GM21381 (cell line): ENCODE measurements around the gene KLHL22.
"Not testable (repeated sequence)": the region's sequence is repeated elsewhere in the genome, so short reads cannot be mapped to it uniquely, and the experiment has no call there.

Experiments used
- ATAC-seq: cut with Tn5 transposase; IDR thresholded peaks from one replicate; pipeline ENCODE4 v1.9.1; 2021; ENCODE audit warnings: mild to moderate bottlenecking, moderate library complexity; ENCODE audit not compliant: unreplicated experiment

Gene KLHL22

DNA sequence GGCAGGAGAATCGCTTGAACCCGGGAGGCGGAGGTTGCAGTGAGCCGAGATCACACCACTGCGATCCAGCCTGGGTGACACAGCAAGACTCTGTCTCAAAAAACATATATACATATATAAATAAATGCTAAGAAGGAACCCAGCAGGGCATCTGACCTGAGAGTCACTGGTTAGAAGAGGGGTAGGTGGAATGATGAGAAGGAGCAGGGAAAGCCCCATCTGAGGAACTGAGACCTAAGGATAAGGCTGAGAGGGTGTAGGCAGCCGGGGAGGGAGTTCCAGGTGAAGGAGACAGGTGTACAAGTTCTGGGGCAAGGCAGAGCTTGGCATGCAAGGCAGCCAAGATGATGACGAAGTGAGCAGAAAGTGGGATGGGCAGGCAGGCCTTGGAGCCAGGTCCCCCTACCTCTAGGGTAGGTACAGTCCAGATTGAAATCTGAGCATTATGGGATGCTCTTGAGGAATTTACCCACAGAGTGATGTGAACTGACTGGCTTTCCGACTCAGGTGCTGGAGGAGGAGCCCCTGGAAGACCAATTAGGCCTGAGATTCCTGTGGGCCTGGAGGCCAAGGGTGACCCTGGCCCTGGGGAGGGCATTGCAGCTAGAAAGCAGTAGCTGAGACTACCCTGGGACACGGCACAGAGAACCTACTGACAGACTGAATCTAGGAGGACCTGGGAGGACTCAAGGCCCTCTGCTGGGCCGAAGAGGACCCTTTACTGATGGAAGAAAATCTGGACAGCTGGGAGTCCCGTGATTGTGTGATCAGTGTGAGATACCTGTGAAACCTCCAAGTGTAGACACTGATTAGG is 22.8 kb downstream of the KLHL22 start:
- ATAC-seq: no peak

DNA sequence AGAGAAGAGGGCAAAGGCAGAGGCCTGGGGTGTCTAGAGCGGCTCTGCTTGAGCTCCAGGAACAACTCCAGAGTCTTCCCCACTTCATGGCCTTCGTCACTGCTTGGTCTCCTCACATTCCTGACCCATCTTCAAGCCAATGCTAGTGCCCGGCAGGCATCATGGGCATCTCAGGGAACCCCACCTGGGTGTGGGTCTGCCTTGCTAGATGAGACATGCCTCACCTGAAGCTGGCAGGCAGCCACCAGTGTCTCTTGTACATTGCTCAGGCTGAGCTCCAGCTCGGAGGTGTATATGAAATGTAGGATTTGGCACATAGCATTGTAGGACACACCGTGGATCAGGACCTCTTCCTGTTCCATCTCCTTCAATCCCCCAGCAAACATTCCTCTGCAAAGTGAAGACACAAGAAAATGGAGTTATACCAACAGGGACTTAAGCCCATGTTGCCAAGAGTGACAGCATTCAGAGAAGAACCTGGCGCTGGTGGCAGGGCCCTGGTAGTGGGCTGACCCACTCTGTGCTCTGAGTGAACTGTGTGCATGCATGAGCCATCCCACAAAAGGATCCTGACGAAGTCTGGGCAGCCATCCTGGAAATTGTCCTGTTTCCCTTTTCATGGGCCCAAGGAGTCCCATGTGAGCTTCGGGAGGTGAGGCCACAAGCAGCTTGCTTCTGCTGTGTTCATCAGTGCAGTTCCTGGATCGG is 24.3 kb downstream of the KLHL22 start:
- ATAC-seq: no peak

DNA sequence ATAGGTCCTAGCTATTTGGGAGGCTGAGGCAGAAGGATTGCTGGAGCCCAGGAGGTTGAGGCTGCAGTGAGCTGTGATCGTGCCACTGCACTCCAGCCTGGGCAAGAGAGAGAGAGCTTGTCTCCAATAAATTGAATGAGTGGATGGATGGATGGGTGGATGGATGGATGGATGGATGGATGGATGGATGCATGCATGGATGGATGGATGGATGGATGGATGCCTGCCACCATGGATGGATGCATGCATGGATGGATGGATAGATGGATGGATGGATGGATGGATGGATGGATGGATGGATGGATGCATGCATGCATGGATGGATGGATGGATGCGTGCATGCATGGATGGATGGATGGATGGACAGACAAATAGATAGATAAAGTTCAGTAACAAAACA is 25.1 kb downstream of the KLHL22 start:
- ATAC-seq: not testable (repeated sequence)

DNA sequence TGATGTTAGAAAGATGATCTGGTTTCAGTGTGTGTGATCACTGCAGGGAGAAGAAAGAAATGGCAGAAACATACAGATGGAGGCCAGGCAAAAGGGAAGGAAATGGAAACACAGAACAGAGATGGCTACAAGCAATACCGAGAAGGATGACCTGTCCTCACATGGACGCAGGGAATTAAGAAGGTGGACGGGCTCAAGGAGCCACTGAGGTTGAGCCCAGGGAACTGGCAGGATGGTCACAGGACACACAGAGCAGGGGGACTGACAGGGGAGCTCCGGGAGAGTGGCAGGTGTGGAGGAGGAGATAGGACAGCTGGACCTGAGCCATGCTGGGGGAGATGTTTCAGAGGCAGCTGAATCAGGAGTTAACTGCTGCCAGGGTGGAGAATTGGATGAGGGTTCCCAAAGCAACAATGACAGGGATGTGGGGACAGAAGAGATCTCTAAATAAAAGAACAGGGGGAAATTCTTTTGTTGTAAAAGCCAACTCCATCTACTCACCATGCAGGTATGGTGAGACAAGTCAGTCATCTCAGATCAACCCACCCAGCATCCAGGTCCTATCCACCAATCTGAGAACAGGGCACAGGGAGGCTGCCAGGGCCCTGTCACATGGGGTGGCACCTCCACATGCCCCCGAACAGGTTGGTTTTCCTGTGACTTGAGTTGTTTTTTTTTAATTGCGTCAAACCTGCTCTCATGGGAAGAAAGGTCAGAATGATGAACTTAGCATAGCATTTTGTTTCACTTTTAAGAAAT is 26.3 kb downstream of the KLHL22 start:
- no peak for ATAC-seq

DNA sequence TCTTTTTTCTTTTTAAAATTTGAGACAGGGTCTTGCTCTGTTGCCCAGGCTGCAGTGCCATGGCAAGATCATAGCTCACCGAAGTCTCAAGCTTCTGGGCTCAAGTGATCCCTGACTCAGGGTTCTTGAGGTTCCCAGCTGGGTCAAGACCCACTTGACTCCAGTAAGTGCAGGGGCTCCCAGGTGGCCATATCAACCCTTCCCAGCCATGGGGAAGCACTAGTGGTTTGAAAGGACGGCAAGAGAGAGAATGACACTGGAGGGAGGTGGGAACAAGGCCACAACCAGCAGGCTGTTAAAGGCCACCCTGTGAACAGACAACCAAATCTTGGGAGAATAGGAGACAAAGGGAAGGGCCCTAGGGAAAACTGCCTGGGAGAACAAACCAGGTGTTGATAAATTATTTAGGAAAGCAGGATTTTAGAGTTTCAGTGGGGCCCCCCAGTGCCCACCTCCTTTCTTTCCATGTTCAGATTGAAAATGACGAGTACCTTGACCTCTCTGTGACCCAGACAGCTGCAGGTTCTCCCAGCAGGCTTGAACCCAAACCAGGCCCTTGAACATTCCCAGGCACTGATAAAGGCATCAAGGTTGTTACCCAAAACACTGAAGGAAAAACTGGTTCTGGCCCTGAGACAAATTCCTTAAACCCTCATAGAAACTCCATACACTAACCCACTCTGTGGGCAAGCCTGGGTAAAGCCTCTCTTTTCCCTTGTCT is 28.8 kb downstream of the KLHL22 start:
- no peak for ATAC-seq

DNA sequence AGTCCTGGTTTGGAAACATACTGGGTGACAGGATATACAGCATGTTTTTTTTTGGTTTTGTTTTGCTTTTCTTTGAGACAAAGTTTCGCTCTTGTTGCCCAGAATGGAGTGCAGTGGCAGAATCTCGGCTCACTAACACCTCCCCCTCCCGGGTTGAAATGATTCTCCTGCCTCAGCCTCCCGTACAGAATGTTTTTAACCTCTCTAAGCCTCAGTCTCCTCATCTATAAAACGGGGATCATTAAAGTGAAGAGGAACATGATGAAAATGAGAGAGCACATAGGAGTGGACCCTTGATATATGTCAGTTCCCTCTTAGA is 29.9 kb downstream of the KLHL22 start:
- no peak for ATAC-seq

DNA sequence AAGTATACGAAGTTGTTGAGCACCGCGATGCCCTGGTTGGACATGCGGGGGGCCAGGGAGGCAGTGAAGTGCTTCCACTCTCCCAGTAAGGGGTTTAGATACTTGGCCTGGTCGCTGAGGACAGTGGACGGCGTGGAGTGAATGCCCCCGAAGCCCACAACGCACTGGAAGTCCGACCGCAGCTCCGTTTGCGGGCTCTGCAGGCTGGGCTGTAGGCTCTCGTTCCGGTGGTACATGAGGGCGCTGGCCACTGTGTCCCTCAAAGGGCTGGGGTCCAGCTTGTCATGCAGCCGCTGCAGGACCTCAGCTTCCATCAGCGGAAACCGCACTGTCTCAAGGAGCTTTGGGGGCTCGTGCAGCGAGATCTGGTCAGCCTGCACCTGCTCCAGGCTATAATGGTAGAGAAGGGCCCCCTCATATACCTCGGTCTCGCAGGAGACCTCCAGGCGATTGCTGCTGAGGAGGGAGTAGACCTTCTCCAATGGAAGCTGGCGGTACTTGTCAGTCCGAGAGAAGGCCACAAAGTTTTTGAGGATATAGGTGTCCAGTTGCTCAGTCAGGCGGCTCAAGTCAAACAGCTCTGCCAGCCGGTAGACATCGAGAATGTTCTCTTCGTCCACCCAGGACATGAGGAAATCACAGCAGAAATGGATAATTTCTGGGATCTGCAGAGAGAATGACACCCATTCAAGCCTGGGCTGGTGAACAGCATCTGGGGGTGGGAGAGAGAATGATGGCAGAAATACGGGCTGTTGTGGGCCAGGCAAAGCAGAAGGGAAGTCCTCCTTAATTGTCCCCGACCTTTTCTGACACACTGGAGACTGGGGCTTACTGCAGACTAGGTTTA is 30.5 kb downstream of the KLHL22 start:
- no peak for ATAC-seq

DNA sequence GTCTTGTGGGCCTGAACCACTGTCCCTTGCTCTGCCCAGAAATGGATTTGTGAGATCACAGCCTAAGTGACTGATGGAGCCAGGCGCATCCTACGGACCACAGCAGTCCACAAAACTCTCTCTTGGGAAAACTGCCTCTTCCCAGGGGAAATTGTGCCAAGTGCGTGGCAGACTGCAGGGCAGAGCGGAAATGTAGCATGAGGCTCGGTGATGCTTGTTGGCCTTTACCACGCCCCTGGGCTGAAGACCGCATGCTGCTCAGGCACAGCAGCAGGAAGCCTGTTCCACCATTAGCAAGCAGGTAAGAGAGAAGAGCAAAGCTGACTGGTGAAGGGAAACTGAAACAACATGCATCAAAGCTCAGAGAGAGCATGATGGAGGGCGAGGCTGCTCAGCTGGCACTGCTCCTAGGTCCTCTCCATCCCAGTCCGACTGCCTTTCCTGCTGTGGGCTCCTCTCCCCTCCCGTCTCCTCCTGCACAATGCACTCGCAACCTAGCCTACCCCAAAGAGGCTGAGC is 31.4 kb downstream of the KLHL22 start:
- ATAC-seq: no peak

DNA sequence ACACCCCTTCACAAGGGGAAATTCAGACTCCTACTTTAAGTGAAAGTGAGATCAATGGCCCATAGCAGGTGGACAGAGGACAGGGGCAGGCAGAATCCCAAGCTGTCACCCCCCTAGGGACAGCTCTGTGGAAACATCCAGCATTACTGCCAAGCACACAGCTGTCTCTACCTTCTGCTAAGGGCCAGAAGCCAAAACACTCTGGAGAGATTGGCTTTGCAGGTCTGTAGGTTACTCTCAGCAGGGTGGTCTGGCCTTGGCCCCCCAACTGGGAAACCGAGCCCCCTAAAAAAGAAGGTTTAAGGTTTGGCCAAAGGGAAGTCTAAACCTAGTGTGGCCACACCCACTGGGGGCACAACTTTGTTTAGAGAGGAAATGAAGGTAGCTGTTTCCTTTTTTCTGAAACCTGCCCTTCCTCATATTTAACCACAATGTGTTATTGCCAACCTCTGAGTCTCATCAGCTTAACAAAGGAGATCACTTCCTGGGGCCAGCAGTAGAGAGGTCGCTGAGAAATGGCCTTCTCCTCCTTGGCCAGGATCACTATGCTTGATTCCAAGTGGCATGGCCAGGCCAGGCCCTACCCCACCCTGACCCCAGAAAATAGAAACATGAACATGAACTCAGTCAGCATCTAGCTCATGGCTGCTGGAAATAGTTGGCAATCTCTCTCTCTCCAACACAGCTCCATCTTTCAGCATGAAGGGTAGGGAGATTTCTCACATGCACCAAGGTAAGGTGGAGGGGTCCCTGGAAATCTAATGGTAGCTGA is 32.1 kb downstream of the KLHL22 start:
- no peak for ATAC-seq

DNA sequence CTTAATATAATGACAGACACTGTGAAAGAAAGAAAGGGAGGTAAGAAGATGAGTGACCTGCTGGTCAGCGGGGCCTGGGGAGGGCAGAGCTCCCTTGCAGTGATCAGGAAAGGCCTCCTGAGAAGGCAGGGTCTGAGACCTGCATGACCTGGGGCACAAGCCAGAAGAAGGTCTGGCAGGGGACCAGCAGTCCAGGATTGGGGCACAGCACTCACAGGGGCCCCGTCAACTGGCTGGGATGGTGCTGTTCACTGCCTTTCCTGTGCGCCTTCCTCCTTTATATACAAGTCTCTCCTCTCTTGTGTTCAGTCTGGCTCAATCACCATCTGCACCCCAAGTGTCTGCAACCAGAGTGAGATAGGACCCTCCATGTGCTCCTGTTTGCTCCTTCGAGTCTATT is 35.7 kb downstream of the KLHL22 start:
- ATAC-seq: no peak

DNA sequence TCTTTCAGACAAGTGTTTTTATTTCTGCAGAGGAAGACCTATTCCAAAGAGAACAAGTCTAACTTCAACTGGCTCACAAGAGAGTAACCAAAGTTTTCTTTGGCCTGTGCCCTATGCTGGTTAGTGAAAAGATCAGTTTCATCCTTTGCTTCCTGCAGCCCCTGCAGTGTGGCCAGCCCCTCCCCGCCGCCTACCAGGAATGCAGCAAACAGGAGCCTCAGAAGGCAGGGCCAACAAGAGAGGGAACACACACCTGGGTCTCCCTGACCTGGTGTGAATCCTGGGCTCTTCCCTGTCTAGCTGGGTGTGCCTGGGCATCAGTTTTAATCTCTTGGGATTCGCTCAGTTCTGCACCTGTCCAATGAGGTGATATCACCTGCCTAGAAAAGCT is 36.4 kb downstream of the KLHL22 start:
- ATAC-seq: no peak

DNA sequence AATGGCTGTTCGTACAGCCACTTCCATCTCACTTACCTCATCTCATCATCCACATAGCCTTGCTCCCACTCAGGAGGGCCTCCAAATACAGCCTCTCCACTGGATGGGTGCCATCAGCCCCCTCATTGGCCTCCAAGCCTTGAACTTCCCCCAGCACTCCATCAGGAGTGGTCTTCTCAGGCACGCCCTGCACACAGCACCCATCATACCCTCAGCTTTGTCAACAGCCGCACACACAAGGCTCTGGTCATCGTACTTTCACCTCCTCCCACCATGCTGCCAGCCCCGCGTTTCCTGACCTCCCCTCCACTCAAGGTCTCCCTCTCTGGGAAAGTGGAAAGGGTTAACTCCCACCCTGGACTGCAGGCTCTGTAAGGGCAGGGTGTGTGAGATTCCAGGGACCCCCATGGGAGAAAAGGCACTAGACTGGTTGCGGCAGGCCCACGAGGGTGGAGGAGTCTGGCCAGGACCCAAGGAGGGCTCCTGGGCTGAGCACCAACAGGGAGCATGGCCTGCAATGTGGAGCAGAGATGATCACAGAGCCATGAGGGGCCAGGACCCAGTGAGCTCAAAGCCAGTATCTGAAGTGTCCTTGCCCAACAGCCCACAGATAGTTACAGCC is 37.0 kb downstream of the KLHL22 start:
- no peak for ATAC-seq

DNA sequence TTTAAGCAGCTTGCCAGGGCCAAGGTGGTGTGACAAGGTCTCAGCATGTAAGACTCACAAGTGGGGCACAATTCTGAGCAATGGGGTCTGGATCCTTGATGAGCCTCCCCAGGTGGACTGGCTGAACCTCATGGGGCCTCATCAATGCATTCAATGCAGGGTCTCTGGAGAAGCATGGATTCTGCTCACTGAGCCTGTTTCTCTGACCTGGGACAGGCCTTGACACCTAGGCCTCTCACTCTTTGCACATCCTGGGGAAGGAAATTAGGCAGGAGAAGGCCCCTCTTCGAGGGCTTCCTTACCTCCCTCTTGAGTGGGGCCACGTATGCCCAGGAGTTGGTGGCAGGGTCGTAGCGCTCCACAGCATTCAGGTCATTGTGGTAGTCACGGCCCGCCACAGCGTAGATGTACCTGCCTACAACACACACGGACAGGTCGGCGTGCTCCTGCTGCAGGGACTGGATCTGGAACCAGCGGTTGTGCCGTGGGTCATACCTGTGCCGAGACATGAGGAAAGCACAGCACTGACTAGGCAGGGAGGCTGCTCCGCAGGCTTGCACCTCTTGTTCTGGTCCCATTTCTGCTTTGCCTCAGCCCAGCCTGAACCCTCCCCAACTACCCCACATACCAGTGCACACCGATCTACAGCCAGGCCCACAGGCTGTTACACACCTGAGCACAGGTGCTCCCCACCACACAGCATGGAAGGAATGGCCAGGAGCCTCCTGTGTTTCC is 37.9 kb downstream of the KLHL22 start:
- ATAC-seq: no peak

DNA sequence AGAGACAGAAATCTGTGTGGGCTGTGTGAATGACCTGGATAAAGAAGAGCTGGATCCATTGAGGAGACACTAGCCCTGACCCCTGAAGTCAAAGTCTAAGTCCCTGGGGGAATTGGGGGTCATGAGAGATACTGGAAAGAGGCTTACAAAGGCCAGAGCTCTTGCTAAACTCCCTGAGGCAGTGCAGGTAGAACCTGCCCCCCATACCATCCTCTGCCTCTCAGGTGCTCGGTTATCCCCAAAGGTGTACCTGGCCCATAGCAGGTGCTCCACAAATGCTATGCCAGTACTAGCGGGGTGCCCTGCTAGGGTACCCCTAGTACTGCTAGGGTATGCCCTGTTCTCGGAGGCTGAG is 38.9 kb downstream of the KLHL22 start:
- ATAC-seq: no peak

DNA sequence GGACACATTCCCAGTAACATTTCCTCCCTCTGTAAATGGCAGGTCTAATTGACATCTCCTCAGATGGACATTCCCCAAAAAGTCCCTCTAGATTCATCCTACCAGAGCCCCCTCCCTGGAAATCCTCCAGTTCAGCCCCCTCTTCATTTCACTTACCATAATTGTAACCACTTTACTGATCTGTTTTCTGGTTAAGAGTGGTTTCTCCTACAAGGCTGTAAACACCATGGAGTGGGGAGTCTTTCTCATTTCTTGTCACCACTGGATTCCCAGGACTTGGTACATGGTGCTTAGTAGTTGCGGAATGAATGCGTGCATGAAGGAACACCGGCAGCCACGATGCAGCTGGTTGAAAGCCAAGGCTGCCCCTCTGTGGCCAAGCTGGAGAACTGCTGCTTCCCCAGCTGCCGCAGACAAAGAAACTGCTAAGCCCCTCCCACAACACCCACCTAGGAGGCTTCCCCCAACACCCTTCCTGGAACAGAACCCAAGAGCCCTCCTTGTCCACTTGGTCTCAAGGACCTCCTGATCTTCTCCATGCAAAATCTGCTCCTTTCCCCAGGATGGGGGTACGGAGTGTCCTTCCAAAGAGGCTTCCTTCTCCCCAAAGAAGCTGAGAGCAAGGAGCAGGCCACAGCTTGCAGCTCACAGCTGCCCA is 39.4 kb downstream of the KLHL22 start:
- ATAC-seq: no peak

DNA sequence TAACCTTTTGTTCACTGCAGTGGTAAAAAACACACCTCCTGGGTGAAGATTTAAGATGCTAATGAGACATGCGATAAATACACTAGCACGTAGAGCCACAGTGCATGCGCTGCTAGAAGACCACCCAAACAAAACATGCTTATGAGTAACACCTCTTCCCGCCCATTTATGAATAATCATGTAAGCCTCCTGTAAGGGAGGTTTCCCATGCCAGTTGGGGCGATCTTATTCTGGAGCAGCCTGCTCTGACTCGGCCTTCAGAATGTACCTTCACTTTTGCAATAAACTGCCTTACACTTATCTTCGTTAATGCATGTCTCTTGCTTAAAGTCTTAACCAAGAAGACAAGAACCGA is 39.9 kb downstream of the KLHL22 start:
- no peak for ATAC-seq

DNA sequence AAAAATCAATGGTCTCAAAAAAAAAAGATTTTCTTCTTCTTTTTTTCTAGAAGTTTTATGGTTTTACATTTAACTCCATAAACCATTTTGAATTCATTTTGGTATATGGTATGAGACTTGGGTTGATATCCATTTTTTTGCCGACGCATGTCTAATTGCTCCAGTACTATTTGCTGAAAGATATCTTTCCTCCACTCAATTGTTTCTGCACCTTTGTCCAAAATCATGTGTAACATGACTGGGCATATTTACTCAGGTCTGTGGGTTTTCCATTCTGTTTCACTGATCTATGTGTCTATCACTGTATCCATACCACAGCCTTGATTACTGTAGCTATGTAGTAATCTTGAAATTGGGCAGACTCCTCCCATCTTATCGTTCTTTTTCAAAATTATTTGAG is 42.4 kb downstream of the KLHL22 start:
- no peak for ATAC-seq

DNA sequence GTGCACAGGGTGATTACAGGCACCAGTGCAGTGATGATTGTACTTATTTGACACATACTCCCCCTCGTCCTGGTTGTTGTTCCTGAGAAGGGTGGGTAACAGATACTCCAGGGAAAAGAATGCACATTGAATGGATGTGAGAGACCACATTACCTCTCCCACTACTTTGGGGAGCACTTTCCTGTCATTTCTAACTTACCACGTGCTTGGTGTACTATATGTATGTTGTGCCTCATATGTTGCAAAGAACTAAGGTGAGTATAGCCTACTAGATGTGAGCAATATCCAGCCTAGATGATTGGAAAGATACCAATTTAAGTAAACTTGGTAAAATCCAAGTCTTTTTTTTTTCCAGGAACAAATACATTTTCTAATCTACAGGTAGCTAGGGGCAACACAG is 43.7 kb downstream of the KLHL22 start:
- ATAC-seq: no peak
